HG02938 (cell line): Measurements from ENCODE around the gene ASF1A.

Experiments used
- ATAC-seq: cut with Tn5 transposase; IDR thresholded peaks from one replicate; pipeline ENCODE4 v1.9.1; 2021; ENCODE audit warnings: mild to moderate bottlenecking, moderate library complexity; ENCODE audit not compliant: unreplicated experiment

ASF1A gene

GRCh38 chr6:118912646-118913045 is 18.7 kb downstream of the ASF1A start:
- ATAC-seq: no peak

GRCh38 chr6:118913161-118913560 is 19.2 kb downstream of the ASF1A start:
- ATAC-seq: no peak

GRCh38 chr6:118914598-118914997 is 20.6 kb downstream of the ASF1A start:
- no peak for ATAC-seq

- no peak for ATAC-seq
Observed at GRCh38 chr6:118917546-118918328, 23.8 kb downstream of the ASF1A start.

- ATAC-seq: no peak
Observed at GRCh38 chr6:118918329-118918725, 24.4 kb downstream of the ASF1A start.

- peak; percentile 57 for ATAC-seq
Observed at GRCh38 chr6:118921084-118921483, 27.1 kb downstream of the ASF1A start.

- no peak for ATAC-seq
Observed at GRCh38 chr6:118923035-118923434, 29.1 kb downstream of the ASF1A start.

GRCh38 chr6:118930680-118931079 is 36.7 kb downstream of the ASF1A start:
- no peak for ATAC-seq

- ATAC-seq: no peak
Observed at GRCh38 chr6:118931436-118931835, 37.5 kb downstream of the ASF1A start.

GRCh38 chr6:118932421-118932820 is 38.5 kb downstream of the ASF1A start:
- ATAC-seq: no peak

GRCh38 chr6:118933855-118934460 is 40.0 kb downstream of the ASF1A start:
- ATAC-seq: peak; percentile 2

GRCh38 chr6:118934461-118935330 is 40.7 kb downstream of the ASF1A start, which contains the start of gene MCM9:
Gene MCM9, minus strand, starts transcription at chr6:118935159. Its CDS starts 3,436 bp downstream, at chr6:118931723.
- ATAC-seq: peak; percentile 89

- ATAC-seq: peak; percentile 16
Observed at GRCh38 chr6:118935331-118935668, 41.3 kb downstream of the ASF1A start.

- ATAC-seq: no peak
Observed at GRCh38 chr6:118935978-118936703, 42.2 kb downstream of the ASF1A start.

- no peak for ATAC-seq
Observed at GRCh38 chr6:118939683-118940082, 45.7 kb downstream of the ASF1A start.

- no peak for ATAC-seq
Observed at GRCh38 chr6:118940770-118941169, 46.8 kb downstream of the ASF1A start.

- ATAC-seq: no peak
Observed at GRCh38 chr6:118945217-118945616, 51.3 kb downstream of the ASF1A start.

GRCh38 chr6:118952683-118953082 is 58.7 kb downstream of the ASF1A start:
- no peak for ATAC-seq

- ATAC-seq: no peak
Observed at GRCh38 chr6:118953391-118953790, 59.4 kb downstream of the ASF1A start.
